Activated CD4-positive, CD25-positive, alpha-beta regulatory T cell (primary cell): Measurements from ENCODE around the gene CTNND1.

Experiments
- DNase-seq, 4 experiments: peaks; one replicate each; lab custom pipeline; 2025; lab: John Stamatoyannopoulos, UW

CTNND1 gene

DNA sequence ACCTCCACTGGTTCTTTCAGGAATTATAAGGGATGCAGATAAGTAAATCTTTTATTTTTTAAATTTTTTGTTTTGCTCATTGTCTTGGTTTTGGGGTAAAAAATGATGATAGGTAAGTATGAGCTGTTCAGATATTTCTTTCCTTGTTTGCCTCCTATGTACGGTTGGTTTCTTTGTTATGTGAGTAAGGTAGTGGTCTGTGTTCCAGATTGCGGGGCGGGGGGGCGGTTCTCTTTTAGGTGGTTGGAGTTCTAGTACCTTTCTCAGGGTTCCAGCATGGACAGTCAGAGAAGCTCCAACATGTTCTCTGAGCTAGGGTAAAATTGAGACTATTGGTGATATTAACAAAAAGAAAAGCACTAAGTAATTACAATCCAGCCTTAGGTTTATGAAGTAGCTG, 2.4 kb downstream of the CTNND1 start:
- no peak for DNase-seq

DNA sequence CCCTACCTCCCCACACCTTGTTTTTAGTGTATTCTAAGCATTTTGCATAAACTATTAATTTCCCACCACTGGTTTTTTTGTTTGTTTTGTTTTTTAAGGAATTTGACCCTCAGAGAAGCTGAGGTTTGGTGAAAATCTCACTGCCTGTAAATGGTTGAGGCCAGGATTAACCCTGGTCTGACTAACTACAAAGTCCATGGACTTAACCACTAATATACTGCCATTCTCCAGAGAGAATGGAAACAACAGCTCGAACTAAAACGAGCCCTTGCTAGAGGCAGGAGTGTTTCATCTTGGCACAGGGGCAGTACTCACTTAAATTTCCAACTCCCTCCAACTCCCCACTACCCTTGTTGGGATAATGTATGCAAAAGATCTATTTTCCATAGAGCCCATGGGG, 3.0 kb downstream of the CTNND1 start:
- no peak for DNase-seq

DNA sequence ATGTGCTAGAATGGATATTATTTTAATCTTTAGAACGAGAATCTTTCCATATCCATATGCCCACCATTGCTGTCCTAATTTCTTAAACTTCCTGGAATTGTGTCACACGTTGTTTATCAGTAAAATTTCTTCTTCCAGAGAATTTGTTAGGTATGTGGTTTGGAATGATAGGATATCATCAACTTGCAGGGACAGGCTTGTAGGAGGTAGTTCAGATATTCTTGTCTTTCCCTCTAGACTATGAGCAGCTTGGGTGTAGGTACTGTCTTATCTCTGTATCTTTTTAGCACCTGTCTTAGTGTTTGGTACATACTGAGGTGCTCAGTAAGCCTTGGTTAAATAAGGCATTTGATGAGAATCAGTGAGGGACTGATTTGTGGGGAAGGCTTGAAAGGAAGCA, 3.4 kb downstream of the CTNND1 start:
- DNase-seq, result no peak

DNA sequence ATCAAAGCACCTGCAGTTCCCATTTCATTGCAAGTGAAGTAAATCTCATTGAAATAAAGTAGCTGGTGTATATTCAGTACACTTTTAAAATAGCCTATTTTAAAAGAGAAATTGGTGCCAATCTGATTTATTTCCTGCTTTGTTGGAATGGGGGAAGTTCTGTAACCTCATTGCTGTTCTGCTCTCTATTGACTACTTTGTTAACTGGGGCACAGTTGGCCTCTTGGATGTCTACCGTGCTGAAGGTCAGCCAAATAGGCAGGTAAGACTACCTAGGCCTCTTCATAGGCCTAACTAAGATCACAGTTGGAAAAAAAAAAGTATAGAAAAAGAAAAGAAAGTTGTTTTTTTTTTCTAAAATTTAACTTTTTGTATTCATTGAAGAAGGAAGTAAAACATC, 9.2 kb downstream of the CTNND1 start:
- no peak for DNase-seq

DNA sequence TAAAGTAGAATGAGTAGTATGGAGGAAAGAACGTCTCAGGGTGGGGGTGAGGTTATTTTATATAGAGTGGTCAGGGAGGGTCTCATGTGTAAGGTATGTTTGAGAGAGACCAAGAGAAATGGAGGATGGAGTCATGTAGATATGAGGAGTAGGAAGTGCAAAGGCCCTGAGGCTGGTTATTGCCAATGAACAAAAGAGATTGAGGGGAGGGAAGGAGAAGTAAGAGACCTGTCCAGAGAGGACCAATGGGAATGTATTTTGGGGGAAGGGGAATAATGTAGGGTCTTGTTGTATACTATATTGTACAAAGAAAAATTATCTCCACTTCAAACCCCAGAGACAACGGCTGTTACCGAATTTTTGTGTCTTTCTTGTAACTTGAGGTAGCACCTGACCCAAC, 9.8 kb downstream of the CTNND1 start:
- no peak for DNase-seq

DNA sequence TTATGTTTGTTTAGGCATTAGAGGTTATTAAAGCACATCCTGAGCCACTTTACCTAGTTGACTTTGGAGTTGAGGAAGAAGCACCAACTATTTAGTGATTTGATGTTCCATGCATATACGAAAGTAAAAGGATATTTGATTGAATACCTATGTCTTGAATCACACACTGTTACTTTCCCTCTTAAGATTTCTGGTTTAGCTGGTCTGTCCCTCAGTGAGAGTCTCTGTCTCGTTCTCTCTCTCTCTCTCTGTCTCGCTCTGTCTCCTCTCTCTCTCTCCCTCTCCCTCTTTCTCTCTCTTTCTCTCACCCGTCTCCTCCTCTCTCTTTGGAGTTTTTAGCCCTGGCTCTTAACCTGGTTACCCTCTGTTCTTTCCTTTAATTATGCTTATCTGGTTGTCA, 11.0 kb downstream of the CTNND1 start:
- DNase-seq, result no peak

DNA sequence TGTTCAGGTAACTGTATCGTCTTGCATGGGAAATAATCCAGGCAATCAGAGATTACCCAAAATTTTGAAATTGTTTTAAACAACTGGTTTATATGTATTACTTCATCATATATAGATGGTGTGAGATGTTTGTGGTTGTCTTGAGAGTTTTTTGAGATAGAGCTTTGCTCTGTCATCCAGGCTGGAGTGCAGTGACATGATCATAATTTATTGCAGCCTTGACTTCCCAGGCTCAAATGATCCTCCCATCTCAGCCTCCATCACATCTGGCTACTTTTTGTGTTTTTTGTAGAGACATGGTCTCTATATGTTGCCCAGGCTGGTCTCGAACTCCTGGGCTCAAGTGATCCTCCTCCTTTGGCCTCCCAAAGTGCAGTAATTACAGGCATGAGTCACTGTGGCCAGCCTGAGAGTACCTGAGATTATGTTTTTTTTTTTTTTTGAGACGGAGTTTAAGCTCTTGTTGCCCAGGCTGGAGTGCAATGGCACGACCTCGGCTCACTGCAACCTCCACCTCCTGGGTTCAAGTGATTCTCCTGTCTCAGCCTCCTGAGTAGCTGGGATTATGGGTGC, 11.5 kb downstream of the CTNND1 start:
- no peak for DNase-seq

DNA sequence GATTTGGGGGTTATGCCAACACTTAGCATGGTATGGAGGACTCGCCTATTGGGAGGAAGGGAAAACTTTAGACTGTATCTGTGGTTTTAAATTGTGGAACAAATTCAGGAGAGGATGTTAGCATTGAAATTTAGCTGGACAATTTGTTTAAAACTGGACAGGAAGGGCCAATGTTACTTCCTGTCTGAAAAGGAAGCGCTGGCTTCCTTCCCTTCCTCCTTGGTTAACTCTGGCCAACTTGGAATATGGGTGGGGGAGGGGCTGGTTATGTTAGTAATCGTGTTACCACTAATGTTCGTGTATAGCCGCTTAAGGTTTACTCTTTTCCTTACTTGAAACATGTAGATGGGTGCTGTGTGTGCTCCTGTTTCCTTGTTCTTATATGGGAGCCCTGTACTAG, 13.9 kb downstream of the CTNND1 start:
- no peak for DNase-seq

DNA sequence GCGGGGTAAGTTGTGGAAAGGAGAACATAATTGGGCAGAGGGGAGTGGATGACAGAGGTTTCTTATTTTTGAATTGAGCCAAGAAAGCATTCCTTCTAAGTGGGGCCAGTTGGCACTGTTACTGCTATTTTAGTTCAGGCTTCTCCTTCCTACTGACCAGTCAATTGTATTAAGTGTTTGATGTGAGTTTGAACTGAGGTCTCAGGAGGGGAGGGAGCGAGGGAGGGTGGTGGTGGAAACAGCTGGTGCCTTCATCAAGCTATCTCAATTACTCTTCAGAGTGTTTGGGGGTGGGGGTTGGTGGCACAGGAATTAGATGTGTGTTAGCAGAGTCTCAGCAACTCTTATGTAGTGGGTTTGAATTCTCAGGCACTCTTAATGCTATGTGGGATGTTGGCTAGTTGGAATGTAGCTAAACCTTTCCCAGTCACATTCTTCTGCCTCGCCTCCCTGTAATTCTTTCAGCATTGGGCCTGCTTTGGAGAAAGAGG, 14.5 kb downstream of the CTNND1 start:
- no peak for DNase-seq

DNA sequence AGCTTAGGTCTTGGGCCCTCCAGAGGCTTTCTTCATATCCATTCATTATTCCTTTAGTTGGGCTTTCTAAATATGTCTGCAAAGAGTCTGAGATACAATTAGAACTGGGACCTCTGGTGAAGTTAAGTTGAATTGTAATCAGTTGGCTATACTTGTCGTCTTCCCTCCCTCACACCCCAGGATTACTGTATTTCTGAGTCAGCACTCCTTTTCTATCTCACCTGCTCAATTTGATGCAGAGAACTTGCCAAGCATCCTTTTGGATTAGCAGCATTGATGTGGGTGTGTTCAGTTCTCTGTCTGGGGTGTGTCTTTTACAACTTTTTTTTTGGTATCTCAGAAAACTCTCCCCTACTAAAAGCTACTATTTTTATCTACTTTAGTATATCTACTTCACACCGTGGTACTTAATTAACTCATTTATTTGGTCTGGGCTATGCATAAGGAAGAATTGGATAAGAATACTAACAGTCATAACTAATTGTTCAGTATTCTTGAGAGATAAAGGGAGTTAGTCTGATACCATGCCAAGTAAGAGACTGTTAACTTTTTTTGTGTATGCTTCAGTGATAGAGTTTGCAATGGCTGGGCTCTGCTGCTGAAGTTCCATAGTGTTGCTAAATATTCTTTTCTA, 15.1 kb downstream of the CTNND1 start:
- DNase-seq, result no peak

DNA sequence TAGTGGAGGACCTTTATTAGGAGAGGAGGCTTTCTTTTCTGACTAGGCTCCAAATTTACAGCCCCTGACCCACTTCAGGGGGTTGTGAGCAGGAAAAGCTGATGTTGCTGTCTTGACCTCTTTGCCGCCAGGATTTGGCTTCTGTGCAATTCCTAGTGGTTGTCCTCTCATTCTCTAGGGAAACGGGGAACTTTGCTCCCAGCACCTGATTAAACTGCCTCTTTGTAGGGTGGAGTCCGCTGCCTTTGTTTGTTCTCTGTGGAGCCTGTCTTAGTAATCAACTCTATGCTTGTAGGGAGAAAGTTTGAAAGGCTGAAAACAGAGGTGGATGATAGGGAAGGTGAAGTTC, 16.3 kb downstream of the CTNND1 start:
- DNase-seq, result no peak

DNA sequence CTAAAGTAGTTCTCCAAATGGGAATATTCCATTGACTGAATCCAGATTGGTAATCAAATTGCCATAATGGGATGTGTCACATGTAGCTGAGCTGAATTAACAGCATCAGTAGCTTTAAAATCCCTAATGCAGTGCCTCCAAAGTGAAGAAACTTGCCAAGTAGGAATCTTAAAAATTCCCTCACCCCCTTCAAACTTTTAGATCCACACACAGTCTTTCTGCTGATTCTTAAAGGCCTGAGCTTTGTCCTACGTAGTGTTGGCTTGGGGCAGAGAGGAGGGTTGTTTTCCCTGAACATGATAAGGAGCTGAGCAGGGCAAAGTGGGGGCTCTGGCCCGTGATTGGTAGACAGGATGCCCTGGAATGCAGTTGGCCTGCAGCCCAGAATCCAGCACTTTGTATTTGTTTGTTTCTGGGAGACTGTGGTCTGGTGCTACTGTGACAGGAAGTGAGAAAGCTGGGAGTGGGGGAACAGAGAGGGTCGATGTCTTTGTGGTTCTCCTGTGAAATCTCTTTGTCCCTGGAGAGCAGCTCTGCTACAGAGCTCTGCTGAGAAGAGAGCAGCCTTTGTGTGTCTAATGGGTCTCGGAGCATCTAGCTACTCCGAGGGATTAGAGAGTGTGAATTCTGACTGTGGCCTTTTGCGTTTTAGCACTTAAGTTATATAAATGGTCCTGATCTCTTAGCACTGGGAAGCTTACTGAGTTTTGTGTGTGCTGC, 16.9 kb downstream of the CTNND1 start:
- DNase-seq, result no peak

DNA sequence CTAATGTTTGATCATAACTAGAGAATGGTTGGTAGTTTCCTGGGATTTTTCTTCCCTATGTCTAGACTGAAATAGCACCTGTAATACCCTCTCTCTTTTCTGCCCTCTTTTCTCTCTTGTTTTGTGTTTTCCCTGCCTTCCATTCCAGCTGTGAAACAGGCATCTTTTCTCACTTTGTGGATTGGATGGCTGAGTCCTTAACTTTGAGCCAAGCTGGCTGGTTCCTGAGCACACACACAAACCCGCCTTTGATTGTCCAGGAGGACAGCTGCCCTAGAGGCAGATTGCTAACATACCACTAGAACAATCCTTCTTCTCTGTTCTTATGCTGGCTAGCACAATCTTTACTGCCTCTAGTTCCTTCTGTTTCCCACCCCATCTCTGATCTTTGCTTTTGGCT, 17.7 kb downstream of the CTNND1 start:
- DNase-seq, result no peak

DNA sequence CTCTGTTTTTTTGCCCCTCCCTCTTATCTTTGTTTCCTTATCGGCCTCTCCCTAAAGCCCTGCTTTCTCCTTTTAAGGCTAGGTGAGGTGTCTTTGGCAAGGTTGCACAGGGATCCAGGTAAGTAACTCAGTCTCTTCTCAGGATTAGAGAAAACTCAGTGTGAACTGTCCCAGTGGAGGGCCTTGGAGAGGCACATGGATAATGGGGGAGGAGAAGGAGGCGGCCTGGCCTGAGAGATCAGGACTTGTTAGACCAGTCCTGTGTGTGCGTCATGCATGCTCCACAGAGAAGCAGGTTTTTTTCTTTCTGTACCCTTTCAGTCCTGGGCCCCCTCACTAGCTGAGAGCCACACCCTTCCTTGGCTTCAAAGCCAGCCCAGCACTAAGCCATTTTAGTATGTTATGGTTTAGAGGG, 19.9 kb downstream of the CTNND1 start:
- no peak for DNase-seq

DNA sequence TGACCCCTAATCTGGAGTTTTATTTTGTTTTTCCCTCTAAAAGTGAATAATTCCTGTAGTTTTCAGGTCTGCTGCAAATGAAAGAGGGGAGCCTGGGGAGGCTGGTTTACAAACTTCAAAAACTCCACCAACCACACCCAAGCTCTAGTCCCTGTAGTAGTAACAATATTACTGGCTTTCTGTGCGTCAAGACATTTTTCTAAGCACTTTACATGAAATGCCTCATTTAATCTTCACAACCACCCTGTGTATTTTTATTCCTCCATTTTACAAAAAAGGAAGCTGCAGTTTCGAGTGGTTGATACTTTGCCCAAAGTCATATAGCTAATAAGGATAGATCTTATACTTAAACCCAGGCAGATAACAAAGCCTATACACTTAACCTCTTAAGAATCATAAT, 23.5 kb downstream of the CTNND1 start:
- no peak for DNase-seq

DNA sequence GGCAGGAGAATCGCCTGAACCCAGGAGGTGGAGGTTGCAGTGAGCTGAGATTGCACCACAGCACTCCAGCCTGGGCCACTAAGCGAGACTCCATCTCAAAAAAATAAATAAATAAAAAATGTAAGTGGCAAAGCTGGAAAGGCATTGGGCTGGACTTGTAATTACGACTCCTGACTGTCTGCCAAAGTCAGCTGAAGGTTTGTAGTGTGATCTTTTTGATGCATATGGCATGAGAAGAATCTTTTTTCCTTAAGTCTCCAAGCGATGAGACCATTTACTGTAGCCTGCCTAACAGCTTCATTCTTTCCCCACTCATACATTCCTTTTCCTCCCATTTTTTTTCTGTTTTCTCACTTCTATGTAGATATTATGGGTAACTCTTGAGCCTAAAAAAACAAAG, 24.8 kb downstream of the CTNND1 start:
- no peak for DNase-seq

DNA sequence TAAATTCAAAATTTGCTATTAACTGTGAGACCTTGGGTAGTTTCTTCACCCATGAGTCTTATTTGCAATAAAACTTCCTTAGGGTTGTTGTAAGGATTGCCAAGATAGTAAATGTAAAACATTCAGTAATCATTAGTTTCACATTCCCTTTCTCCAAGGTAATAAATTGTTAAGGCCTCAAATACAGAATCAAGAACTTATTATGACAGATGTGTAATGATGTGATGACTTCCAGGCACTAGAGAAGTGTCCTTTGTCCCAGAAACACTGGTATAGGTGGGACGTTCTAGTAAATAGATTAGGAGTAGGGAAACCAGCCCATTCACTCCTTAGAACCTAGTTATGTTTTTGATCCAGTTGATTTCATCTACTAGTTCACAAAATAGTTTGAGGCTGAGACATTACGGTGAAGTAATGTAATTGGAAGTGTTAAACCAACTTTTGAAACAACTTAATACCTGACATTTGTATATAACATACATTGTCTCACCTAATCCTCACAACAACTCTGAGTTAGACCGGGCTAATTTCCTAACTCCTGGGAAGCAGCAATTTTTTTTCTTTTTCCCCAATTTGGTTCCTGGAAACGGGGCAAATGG, 25.5 kb downstream of the CTNND1 start:
- no peak for DNase-seq

DNA sequence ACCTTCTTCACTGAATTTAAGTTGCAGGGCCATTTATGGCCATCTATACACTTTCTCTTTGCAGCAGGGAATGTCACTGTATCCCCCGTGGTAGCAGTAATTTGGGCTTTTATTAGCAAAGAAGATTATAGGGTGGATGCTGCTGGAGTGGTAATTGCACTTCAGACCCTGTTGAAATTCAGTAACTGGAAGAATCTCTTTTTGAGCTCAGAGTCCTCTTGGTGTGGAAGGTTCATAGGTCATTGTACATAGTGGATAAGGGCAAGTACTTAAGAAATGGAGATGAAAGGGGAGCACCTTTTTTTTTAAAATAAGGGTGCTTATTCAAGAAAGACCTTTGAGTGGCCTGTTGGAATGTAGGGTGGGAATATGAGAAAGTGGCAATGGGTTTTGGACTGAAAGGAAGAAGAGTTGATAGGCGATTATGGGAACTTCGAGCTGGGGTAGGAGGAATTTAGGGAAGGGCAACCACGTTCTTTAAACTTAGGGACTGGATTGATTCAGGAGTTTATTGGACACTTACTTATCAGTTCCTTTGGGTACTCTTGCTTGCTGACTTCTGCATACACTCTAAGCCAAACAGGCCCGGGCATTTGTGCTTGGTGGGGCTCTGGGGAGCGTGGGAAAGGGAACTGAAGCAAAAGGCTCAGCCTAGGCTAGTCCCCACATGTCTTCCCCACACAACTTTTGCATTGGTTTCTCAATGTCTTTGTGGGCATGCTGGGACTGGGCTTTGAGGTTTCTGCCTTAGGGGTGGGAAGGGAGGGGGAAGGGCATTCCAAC, 26.5 kb downstream of the CTNND1 start:
- no peak for DNase-seq

DNA sequence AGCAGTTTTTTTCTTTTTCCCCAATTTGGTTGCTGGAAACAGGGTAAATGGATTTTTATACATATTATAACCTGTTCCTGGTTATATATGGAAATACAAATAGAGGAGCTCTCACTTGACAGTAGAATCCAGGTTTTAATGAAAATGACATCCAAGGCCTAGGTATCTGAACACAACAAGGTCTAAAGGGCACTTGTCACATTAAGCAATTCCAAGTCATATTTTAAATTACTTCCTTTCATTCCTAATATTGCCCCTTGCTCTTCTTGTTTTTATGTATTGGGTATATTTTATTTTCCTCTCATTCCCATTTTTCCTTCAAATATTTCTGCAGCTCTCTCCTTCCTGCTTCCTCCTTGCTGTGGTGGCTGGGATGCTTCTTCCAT, 27.1 kb downstream of the CTNND1 start:
- no peak for DNase-seq

DNA sequence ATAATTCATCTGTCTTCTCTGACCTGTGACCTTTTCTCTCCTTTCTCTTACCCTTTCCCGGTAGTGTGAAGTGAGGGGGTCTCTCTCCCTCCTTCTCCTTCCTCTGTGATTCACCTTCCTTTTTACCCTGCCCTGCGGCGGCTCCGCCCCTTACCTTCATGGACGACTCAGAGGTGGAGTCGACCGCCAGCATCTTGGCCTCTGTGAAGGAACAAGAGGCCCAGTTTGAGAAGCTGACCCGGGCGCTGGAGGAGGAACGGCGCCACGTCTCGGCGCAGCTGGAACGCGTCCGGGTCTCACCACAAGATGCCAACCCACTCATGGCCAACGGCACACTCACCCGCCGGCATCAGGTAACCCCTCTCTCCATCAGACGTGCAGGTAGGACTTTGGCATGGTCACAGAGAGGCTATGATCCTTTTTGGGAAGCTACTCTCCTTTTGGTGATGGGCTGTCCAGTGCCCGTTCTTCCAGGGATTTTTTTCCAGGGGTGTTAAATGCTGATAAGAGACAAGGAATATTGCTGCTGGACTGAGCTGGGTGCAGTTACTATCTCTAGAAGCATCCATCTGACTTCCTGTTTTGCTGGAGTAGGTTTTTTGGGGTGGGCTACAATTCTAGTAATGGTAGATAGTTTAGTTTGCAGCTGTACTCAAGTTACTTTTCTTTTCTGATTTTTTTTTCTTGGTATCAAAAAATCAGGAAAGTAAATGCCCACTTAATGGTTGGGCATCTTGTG, 29.9 kb downstream of the CTNND1 start:
- DNase-seq, result no peak

DNA sequence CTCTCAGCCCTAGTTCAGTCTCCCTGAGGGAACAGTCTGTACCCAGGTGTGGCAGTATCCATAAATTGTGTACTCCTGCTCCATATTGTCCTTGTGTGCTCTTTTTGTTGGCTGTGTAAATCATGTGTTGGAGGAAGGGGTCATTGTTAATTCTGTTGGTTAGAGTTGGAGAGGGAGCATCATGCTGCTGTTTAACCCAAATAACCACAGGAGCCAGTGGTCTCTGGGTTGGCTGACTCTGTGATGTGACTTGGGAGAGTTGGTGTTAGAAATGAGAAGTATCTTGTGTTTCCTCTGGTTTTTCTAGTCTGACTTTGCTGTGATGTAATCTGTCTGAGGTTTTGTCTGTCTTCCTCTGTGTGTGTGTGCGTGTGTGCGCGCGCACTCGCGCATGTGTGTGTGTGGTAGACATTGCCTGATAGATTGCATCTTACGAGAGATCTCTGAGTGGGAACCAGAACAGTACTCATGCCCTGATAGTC, 30.5 kb downstream of the CTNND1 start:
- peak; percentile 14 to 65 (median 58) for DNase-seq

DNA sequence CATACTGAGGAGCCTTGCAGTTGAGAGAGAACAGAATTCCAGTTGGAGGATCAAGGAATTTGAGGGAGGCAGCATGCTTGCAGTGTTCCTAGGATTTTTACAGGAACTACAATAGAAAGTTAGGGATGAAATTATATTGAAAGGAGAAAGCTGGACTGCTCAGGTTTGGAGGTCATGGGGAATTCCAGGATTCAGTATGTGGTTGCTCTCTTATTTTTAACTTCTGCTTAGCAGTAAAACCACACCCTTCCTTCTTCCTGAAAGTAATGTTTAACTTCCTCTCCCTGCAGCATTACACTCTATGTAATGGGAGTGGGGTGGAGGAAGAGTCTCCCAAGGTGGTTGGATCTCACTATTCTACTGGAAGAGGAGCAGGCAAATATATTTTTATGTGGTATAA, 31.3 kb downstream of the CTNND1 start:
- no peak for DNase-seq
